ENCODE measurements around the gene CATSPERE. TPM values are rescaled to one million over a fixed set of nuclear protein-coding genes. Genes with fewer than 3 reads are reported as not detected.

The CATSPERE gene
- total and polyA plus RNA-seq, 9 of the 15 experiments (the other 6 are each of a cell fraction or from before 2014, with no cell fraction given): 0.06 to 0.16 (median 0.09) TPM; not detected in 3

- DNase-seq (ENCODE audit: extremely low read depth in 1 of 4, low spot score in 3 of 4): no peak
- 2% methylated on average over 3 of the region's 3 CpGs for whole genome bisulfite sequencing (ENCODE audit: insufficient coverage, low coverage, missing lambda C conversion rate)
- Histone ChIP-seq H3K27ac (ENCODE audit: extremely low read depth, low read depth, low read length) (no peak overlapping the region), H3K27me3 (ENCODE audit: control insufficient read depth in 2 of 2, insufficient read depth in 2 of 2, low read length in 2 of 2) (peaks cover 18 to 20% of the 10 kb centered on the region in 2 experiments), H4K20me1 (replicated peaks; ENCODE audit: control insufficient read depth, insufficient read depth, low read length) (no peaks in the 10 kb centered on the region), H2AFZ (ENCODE audit: low read depth, low read length) (no peak overlapping the region), H3K4me1 (replicated peaks in 1 of 2; ENCODE audit: control insufficient read depth in 2 of 2, insufficient read depth in 2 of 2, low read length in 2 of 2) (no peaks in the 10 kb centered on the region), H3K36me3 (ENCODE audit: control insufficient read depth, insufficient read depth, low read length) (no peaks in the 10 kb centered on the region), H3K9me1 (ENCODE audit: control insufficient read depth, insufficient read depth, low read length) (no peaks in the 10 kb centered on the region), H3K9ac (ENCODE audit: insufficient read depth in 1 of 2, low read depth in 2 of 2, low read length in 2 of 2) (no peak overlapping the region), H3K9me3 (replicated peaks; ENCODE audit: control insufficient read depth, insufficient read depth, low read depth, low read length) (no peaks in the 10 kb centered on the region), H3K4me3 (no peak overlapping the region), H3K4me2 (ENCODE audit: insufficient read depth, low read length) (no peak overlapping the region), H3K79me2 (ENCODE audit: control insufficient read depth, insufficient read depth, low read length) (no peaks in the 10 kb centered on the region)
- no TSS peak for BruUV-seq (replicated peaks)
- ChIA-PET POLR2A (no interaction called here), CTCF (ENCODE audit: low intra/inter-chr PET ratio) (no interaction called here)
- intact Hi-C loops (cut with micrococcal nuclease) (no loop called here), in situ Hi-C loops (cut with MboI) (loop anchor here (25.0 kb wide), 1 partner anchor 422 kb away; no protein-coding TSS in a partner anchor)
- no peak for ATAC-seq
- no peak for FAIRE-seq
- no peak for TF ChIP-seq AFF1 (IDR thresholded peaks at IDR 0.05; ENCODE audit: low read depth in 1 of 2, partially characterized antibody in 2 of 2)
- TF ChIP-seq NFRKB (IDR thresholded peaks at IDR 0.05; ENCODE audit: low read depth): no peak
- TF ChIP-seq FOXP1 (CRISPR knock-in tag; IDR thresholded peaks at IDR 0.05): no peak
- TF ChIP-seq ZBTB33 (CRISPR knock-in tag; IDR thresholded peaks at IDR 0.05): no peak
- TF ChIP-seq KDM4B (IDR thresholded peaks at IDR 0.05; ENCODE audit: borderline replicate concordance in 2 of 2, low read depth in 1 of 2): no peak
- no peak for TF ChIP-seq ETS2 (tag; IDR thresholded peaks at IDR 0.05; ENCODE audit: borderline replicate concordance, poor library complexity, severe bottlenecking)
- TF ChIP-seq CGGBP1 (CRISPR knock-in tag; IDR thresholded peaks at IDR 0.05): no peak
- no peak for TF ChIP-seq SNRNP70 (optimal IDR thresholded peaks at IDR 0.05; ENCODE audit: low read depth, low read length)
- no peak for TF ChIP-seq NR2C1 (IDR thresholded peaks at IDR 0.05)
- TF ChIP-seq NR2C1 (tag; IDR thresholded peaks at IDR 0.05): no peak
- no peak for TF ChIP-seq ZNF12 (CRISPR knock-in tag; IDR thresholded peaks at IDR 0.05)
These were observed 153.8 kb downstream of the CATSPERE start for GRCh38 chr1:244614879-244615278.
